SK-N-SH treated with all-trans-retinoic acid at 6 μM for 48 hours (cell line): ENCODE data around the gene UCHL1.
"Not testable (repeated sequence)": the region's sequence is repeated elsewhere in the genome, so short reads cannot be mapped to it uniquely, and the experiment has no call there.

Experiments used
- ATAC-seq: fragments of 200-7000 bp; cut with Tn5 transposase; 3 replicates; pipeline ENCODE4 v1.9.1; 2020; ENCODE audit warnings: mild to moderate bottlenecking, moderate library complexity
- ARNTL ChIP-seq: fragments of 450-650 bp; formaldehyde crosslinking; IDR thresholded peaks from 2 replicates; pipeline ENCODE4 v1.5.0; 2020; ENCODE audit warnings: low read depth, mild to moderate bottlenecking, moderate library complexity, borderline replicate concordance
- BACH2 ChIP-seq: fragments of 250-450 bp; sonication (Bioruptor Pico); IDR thresholded peaks from 2 replicates; pipeline ENCODE4 v1.9.0; 2021; ENCODE audit warnings: mild to moderate bottlenecking, borderline replicate concordance
- CREB5 ChIP-seq: fragments of 250-450 bp; sonication (Bioruptor Pico); IDR thresholded peaks from 2 replicates; pipeline ENCODE4 v1.5.1; 2020; ENCODE audit warnings: low read depth, mild to moderate bottlenecking, moderate library complexity
- ESRRG ChIP-seq: fragments of 250-450 bp; sonication (Bioruptor Pico); IDR thresholded peaks from 2 replicates; pipeline ENCODE4 v1.6.1; 2021; ENCODE audit warnings: mild to moderate bottlenecking
- GLIS3 ChIP-seq: fragments of 250-450 bp; sonication (Bioruptor Pico); IDR thresholded peaks from 2 replicates; pipeline ENCODE4 v1.5.0; 2020; ENCODE audit warnings: mild to moderate bottlenecking, moderate library complexity
- OSR1 ChIP-seq: fragments of 250-450 bp; sonication (Bioruptor Pico); IDR thresholded peaks from 2 replicates; pipeline ENCODE4 v1.8.0; 2022; ENCODE audit warnings: moderate library complexity, mild to moderate bottlenecking, inconsistent platforms
- PATZ1 ChIP-seq: fragments of 250-450 bp; sonication (Bioruptor Pico); IDR thresholded peaks from 2 replicates; pipeline ENCODE4 v1.8.0; 2020; ENCODE audit warnings: mild to moderate bottlenecking, moderate library complexity, borderline replicate concordance
- POU6F1 ChIP-seq: fragments of 250-450 bp; sonication (Bioruptor Pico); IDR thresholded peaks from 2 replicates; pipeline ENCODE4 v1.8.0; 2021; ENCODE audit warnings: low read depth, mild to moderate bottlenecking, moderate library complexity, borderline replicate concordance
- PPARA ChIP-seq: fragments of 250-450 bp; sonication (Bioruptor Pico); IDR thresholded peaks from 2 replicates; pipeline ENCODE4 v1.5.0; 2020; ENCODE audit warnings: mild to moderate bottlenecking, borderline replicate concordance
- SNAI2 ChIP-seq: fragments of 250-450 bp; sonication (Bioruptor Pico); IDR thresholded peaks from 2 replicates; pipeline ENCODE4 v1.5.0; 2020; ENCODE audit warnings: mild to moderate bottlenecking, moderate library complexity
- TCF4 ChIP-seq: fragments of 250-450 bp; sonication (Bioruptor Pico); IDR thresholded peaks from 2 replicates; pipeline ENCODE4 v1.8.0; 2021; ENCODE audit warnings: mild to moderate bottlenecking, moderate library complexity, borderline replicate concordance
- ZFP30 ChIP-seq: fragments of 450-650 bp; formaldehyde crosslinking; IDR thresholded peaks from 2 replicates; pipeline ENCODE4 v1.5.0; 2022; ENCODE audit warnings: mild to moderate bottlenecking, moderate library complexity
- ZNF565 ChIP-seq: fragments of 450-650 bp; formaldehyde crosslinking; conservative IDR thresholded peaks from 2 replicates; pipeline ENCODE4 v1.5.0; 2020; ENCODE audit warnings: low read depth, mild to moderate bottlenecking, moderate library complexity
- ZNF8 ChIP-seq: fragments of 450-650 bp; formaldehyde crosslinking; IDR thresholded peaks from 2 replicates; pipeline ENCODE4 v1.5.0; 2020; ENCODE audit warnings: mild to moderate bottlenecking, moderate library complexity

UCHL1 gene

GRCh38 chr4:41308398-41308797, 51.7 kb downstream of the UCHL1 start:
- ATAC-seq = no peak
- TF ChIP-seq OSR1 = no peak
- TF ChIP-seq ZFP30 (CRISPR knock-in tag) = no peak
- no peak for TF ChIP-seq TCF4 (CRISPR knock-in tag)
- TF ChIP-seq ZNF565 = no peak
- TF ChIP-seq BACH2 (CRISPR knock-in tag) = no peak
- no peak for TF ChIP-seq PPARA (CRISPR knock-in tag)
- TF ChIP-seq ZNF8 (CRISPR knock-in tag) = no peak
- no peak for TF ChIP-seq ESRRG (CRISPR knock-in tag)
- no peak for TF ChIP-seq SNAI2 (CRISPR knock-in tag)
- TF ChIP-seq GLIS3 = no peak

GRCh38 chr4:41315426-41315825, 58.7 kb downstream of the UCHL1 start:
- not testable (repeated sequence) for ATAC-seq

- TF ChIP-seq PATZ1 = no peak
- no peak for TF ChIP-seq POU6F1 (CRISPR knock-in tag)
- no peak for TF ChIP-seq CREB5
- no peak for TF ChIP-seq TCF4 (CRISPR knock-in tag)
- TF ChIP-seq ARNTL = no peak
- TF ChIP-seq ZNF565 = no peak
- ATAC-seq = no peak
Measured at GRCh38 chr4:41315862-41316261, 59.1 kb downstream of the UCHL1 start.
